NCI-H1048 (cell line): ENCODE measurements around the gene GET4.

Experiments used
- DNase-seq: peaks from one replicate; lab custom pipeline; 2025; lab: John Stamatoyannopoulos, UW

GET4 gene

DNA sequence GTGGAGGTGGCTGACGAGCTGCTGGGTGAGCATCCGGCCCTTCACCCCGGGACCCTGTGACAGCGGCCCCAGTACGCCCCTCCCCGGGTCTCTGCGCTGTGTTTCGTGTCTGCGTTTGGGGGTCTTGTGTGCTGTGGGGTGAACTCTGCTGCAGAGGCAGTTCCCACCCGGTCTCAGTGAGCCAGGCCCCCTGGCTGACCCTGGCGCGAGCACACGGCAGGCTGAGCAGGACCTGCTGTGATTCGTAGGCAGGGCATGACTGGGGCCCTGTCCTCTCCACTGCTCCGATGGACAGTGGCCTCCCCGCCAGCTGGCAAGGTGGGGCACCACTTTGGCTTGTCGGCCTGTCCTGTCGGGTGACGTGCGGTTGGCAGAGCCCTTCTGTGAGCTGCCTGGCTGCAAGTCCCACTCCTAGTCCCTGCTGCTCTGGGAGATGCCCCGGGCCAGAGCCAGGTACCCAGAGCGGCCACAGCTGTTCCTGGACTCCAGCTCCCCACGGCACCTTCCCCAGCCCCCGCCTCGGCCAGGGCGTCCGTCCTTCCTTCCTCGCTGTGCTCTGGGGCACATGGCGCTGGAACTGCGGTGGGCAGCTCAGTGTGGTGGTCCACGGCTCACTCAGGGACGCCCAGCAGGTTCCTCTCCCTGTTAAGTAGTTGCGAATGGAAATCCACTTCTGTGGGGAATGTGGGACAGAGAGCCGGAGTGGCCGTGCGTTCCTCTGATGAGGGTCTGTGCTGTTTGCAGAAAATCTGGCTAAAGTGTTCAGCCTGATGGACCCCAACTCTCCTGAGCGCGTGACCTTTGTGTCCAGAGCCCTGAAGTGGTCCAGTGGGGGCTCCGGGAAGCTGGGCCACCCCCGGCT lies 10.5 kb downstream of the GET4 start:
- DNase-seq = no peak

- no peak for DNase-seq
Observed at GRCh38 chr7:887488-887820, 11.1 kb downstream of the GET4 start.

DNA sequence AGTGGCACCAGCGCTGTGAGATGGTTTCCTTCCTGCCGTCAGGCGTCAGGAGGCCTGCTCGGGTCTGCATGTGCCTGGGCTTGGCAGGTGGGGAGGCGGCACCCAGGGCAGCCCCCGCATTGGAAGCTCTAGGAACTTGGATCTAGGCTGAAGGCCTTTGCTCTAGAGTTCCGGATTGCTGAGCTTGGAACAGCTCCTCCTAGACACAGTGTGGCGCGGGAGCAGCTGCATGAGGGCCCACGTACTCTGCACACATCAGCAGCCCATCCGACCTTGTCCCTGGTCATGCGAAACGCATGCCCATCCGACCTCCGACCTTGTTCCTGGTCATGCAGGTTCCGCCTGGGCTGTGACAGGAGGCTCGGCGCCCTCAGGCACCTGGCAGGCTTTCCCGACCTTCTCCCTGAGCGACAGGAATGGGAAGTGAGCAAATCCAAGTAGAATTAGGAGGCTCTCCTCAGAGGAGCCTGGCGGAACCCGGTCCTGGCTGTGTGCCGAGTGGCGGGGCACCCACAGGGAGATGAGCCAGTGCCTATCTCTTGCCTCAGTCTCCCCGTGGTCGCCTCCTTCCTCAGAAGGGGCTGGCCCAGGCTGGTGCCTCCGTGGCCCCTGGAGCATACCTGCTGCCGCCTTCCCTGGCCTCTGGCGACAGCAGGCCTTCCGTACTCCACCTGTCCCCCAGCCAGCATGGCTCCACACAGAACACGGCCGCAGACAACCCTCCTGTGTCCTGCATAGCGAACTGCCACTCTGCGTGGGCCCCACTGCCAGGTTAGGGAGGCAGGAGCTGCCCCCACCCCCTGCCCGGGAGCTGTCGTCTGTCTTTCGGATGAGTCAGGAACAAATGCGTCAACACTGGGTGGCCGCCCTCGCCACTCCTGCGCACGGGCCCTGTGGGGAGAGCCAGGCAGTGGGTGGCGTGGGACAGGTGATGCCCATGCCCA lies 12.0 kb downstream of the GET4 start:
- DNase-seq = no peak

DNA sequence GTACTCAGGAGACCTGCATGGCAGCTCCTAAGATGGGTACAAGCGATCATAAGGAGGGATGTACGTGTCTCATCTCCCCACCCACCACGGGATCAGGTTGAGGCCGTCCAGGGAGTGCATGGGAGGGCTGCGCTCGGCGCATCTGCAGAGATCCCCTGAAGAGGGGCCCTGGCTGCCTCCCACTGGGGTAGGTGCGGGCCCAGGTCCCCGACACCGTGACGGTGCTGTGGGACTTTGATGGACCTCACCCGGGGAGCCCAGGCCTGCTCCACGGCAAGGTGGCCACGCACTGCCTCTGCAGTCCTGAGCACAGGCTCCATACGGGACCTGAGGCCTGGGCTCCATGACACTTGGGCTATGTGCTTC lies 12.7 kb downstream of the GET4 start:
- no peak for DNase-seq

- DNase-seq = no peak
Observed at GRCh38 chr7:889391-889790, 13.0 kb downstream of the GET4 start.

DNA sequence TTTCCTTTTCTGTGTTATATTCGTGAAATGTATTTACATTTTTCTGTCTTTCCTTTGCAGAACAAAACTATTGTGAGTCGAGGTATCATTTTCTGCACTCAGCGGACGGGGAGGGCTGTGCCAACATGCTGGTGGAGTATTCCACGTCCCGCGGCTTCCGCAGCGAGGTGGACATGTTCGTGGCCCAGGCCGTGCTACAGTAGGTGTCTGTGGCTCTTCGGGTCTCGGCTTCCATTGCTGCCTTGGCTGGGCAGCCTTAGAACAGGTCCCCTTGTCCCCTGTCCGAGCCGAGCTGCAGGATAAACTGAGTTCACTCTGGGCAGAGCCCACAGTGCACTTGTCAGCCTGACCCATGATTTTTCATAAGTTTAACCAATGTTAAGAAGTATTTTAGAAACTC lies 14.5 kb downstream of the GET4 start:
- no peak for DNase-seq

DNA sequence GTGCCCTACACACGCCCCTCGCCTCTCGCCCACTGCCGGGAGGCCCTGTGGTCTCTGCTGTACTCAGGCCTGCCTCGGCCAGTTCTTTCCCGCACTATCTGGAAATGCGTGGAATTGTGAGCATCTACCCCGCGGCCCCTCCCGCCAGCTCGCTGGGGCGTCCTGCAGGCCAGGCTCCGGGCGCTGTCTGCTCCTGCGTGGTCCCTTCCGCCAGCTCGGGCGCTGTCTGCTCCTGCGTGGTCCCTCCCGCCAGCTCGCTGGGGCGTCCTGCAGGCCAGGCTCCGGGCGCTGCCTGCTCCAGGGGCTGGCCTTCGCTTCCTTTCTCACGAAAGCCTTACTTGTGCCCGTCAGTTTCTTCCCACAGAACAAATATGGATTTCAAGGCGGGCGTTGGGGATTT lies 14.9 kb downstream of the GET4 start:
- DNase-seq = no peak

GRCh38 chr7:891805-892204 lies 15.5 kb downstream of the GET4 start:
- no peak for DNase-seq

DNA sequence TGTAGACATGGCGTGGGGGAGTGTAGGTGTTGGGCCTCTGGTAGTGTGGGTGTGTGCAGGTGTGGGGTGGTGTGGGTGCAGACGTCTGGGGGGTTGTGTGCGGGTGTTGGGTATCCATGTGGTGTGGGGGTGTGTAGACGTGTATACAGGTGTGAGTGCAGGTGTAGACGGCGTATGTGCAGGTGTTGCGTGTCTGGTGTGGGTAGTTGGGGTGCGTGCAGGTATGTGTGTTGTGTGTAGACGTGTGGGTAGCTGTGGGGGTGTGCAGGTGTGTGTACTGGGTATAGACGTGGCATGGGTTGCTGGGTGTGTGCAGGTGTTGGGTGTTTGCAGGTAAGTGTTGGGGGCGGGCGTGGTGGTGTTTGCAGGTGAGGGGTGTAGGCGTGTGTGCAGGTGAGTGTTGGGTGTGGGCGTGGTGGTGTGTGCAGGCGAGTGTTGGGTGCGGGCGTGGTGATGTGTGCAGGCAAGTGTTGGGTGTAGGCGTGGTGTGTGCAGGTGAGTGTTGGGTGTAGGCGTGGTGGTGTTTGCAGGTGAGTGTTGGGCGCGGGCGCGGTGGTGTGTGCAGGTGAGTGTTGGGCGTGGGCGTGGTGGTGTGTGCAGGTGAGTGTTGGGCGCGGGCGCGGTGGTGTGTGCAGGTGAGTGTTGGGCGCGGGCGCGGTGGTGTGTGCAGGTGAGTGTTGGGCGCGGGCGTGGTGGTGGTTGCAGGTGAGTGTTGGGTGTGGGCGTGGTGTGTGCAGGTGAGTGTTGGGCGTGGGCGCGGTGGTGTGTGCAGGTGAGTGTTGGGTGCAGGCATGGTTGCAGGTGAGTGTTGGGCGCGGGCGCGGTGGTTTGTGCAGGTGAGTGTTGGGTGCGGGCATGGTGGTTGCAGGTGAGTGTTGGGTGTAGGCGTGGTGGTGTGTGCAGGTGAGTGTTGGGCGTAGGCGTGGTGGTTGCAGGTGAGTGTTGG lies 16.6 kb downstream of the GET4 start:
- no peak for DNase-seq

DNA sequence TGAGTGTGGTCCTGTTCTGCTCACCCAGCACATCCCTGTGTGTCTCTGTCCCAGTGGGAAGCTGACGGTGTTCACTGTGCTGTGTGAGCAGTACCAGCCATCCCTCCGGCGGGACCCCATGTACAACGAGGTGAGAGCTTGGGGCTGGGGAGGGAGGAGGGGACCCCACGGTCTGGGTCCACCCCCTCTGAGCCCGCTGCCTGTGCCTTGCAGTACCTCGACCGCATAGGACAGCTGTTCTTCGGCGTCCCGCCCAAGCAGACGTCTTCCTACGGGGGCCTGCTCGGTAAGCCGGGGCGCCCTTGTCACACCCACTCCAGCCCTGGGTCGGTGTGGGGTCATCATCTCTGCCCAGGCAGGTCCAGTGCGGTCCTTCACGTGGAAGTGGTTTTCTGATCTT lies 17.3 kb downstream of the GET4 start:
- DNase-seq = no peak

DNA sequence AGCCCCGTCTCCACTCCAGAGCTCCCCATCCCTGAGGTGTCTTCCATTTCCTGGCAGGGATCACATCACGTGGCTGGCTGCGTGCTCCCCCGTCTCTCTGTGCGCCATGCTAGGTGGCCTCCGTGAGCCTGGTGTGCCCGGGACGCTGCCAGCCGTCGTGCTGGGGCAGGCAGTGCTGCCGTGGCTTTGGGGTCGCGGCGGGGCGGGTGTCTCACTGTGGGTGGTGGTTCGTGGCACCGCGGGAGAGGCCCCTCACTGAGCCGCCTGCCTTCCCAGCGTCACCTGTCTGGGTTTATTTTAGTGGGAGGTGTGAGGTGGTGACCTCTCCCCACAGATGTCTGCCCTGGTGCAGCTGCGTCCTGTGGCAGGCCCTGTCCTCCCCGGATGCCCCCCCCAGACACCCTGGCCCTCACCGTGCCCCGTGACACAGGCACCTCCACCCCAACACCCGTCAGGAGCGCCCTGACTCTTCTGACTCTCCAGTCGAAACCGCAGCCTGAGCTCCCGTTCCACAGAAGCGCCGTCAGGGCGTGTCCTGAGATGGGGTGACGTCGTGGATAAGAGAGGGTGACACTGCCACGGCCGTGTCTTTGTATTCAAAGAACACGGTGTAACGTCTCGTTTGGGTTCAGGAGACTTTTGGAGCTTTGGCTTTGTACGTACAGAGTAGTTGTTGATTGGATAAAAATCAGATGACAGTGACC lies 18.0 kb downstream of the GET4 start:
- DNase-seq = no peak

GRCh38 chr7:894927-895450 lies 18.6 kb downstream of the GET4 start:
- no peak for DNase-seq

DNA sequence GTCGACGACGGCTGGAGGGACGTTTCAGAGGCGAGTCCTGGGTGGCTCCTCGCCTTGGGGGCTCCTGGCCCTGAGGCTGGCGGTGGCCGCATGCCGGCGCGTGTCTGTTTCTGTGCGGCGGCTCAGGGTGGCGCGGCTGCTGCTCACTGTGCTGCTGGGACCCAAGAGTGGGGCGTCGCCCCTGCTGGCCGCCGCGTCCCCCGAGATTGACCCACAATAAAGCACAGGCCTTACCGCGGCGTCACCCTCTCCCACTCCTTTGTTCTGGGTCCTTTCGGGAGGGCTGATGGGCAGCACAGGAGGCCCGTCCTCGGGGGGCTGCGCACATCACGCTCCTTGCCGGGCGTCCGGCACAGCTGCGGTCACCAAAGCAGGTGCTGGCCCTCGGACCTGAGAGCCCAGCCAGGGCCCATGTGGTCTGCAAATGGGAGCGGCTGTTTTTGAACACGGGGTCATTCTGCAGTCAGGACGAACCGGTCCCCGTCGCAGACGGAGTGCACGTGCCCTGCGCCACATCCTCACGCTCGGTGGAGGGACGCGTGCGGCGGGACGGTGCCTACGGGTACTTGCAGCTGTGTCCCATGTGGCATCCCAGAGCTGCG lies 19.2 kb downstream of the GET4 start:
- no peak for DNase-seq

DNA sequence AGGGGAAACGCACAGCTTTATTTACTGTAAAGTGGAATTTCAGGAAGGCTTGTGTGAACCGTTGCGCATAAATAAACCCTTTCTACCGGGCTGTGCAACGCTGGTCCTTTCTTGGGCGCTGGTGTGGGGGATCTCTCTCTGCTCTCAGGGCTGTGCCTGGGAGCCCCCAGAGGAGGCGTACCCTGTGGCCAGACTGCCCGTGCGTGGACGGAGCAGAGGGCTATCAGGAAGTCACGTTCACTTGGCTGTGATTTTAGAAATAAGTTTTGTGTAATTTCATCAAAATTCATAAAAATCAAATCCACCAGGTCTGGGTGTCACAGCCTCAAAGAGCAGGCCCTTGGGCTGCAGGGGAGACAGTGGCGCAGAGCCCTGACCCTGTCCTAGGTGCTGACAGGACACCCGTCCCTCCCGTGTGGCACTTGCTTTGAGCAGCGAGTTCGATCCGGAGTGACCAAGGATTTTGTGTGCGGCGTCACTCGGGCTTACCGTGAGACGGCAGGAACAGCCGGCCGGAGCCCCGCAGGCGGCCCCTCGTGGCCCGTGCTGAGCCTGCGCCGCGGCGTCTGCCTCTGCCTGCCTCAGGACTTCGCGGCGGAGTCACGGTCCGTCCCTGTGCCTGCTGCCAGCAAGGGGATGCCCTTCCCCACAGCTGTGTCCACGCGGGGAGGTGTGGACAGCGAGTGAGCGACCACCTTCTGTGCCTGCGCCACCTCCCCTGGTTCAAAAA lies 20.2 kb downstream of the GET4 start:
- no peak for DNase-seq

GRCh38 chr7:897086-897485 lies 20.7 kb downstream of the GET4 start:
- DNase-seq = no peak

DNA sequence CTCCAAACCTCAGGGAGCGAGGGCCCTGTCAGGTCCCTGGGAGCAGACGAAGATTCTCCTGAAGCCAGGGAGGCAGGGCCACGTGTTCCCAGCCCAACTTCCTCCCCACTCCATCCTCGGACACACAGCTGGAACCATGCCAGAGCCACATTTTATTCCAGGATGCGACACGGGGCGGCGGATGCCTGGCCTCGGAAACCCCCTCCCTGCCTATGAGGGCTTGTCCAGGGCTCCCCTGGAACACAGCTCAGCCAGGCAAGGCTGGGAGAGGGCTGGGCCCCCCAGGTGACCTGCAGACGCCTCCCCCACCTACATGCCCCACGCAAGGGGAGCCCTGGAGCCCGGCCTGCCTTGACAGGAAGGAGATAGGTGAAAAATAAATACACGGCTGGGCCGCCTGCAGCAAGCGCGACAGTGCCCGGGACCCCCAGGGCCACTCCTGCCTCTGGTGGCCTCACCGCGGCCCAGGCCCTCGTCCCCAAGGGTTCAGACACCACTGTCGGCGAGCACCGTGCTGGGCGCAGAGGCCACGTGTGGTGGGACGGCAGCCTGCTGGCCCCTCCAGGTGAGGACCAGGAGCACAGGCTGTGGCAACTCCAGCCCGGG lies 21.5 kb downstream of the GET4 start:
- DNase-seq = no peak

GRCh38 chr7:898460-898854 lies 22.1 kb downstream of the GET4 start:
- DNase-seq = no peak

- no peak for DNase-seq
Observed at GRCh38 chr7:898855-899681, 22.7 kb downstream of the GET4 start.

GRCh38 chr7:899806-900205 lies 23.5 kb downstream of the GET4 start:
- no peak for DNase-seq
